ENCODE measurements around the gene FBRS. TPM values are rescaled to one million over a fixed set of nuclear protein-coding genes. Genes with fewer than 3 reads are reported as not detected.

The FBRS gene
- total RNA-seq, 6 donors from 2014 or later = 38.0 to 150 (median 70.4) TPM

- 90% methylated on average over 10 of the region's 10 CpGs for WGBS, 2 donors
- no peaks in the 10 kb centered on the region for H3K27me3 ChIP-seq
- no peak for TF ChIP-seq CTCF (IDR thresholded peaks at IDR 0.05)
- TF ChIP-seq EP300 (IDR thresholded peaks at IDR 0.05) = no peak
- TF ChIP-seq POLR2A (IDR thresholded peaks at IDR 0.05) = no peak
- TF ChIP-seq POLR2AphosphoS5 (IDR thresholded peaks at IDR 0.05) = no peak
- H3K4me3 ChIP-seq = no peak overlapping the region
- H3K27ac ChIP-seq = no peak overlapping the region
- no peaks in the 10 kb centered on the region for H3K9me3 ChIP-seq
- DNase-seq = no peak
- ATAC-seq (ENCODE audit: low FRiP score in 2 of 2) = no peak
- no peaks in the 10 kb centered on the region for H3K4me1 ChIP-seq
- peaks cover 0 to 11% (median 7%) of the 10 kb centered on the region in 4 donors for H3K36me3 ChIP-seq
Observed at GRCh38 chr16:30675143-30675542, 16.9 kb downstream of the FBRS start.

GRCh38 chr16:30677931-30678585 lies 19.8 kb downstream of the FBRS start:
- 80 to 82% methylated on average over 11 of the region's 11 CpGs for WGBS, 2 donors
- TF ChIP-seq POLR2A (IDR thresholded peaks at IDR 0.05) (no peak), POLR2AphosphoS5 (IDR thresholded peaks at IDR 0.05) (no peak), CTCF (IDR thresholded peaks at IDR 0.05) (no peak), EP300 (IDR thresholded peaks at IDR 0.05) (no peak)
- no peak for DNase-seq

GRCh38 chr16:30678586-30678970 lies 20.3 kb downstream of the FBRS start:
- H3K36me3 ChIP-seq = no peaks in the 10 kb centered on the region
- DNase-seq (no peak), ATAC-seq (ENCODE audit: low FRiP score in 2 of 2) (no peak)
- WGBS, 2 donors = 79 to 80% methylated on average over 3 of the region's 3 CpGs
- TF ChIP-seq CTCF (IDR thresholded peaks at IDR 0.05) (no peak), POLR2AphosphoS5 (IDR thresholded peaks at IDR 0.05) (no peak), EP300 (IDR thresholded peaks at IDR 0.05) (no peak), POLR2A (IDR thresholded peaks at IDR 0.05) (no peak)
- H3K27me3 ChIP-seq = no peaks in the 10 kb centered on the region
- H3K9me3 ChIP-seq = no peaks in the 10 kb centered on the region
- H3K4me3 ChIP-seq = no peak overlapping the region
- no peak overlapping the region for H3K27ac ChIP-seq
- H3K4me1 ChIP-seq = no peaks in the 10 kb centered on the region

More at GRCh38 chr16:30677931-30678585, 19.8 kb downstream of the FBRS start:
- Histone ChIP-seq H3K4me1 (no peaks in the 10 kb centered on the region), H3K27ac (no peak overlapping the region), H3K27me3 (no peaks in the 10 kb centered on the region), H3K9me3 (no peaks in the 10 kb centered on the region), H3K4me3 (no peak overlapping the region), H3K36me3 (no peaks in the 10 kb centered on the region)
- ATAC-seq (ENCODE audit: low FRiP score in 2 of 2) = no peak

- H3K36me3 ChIP-seq = no peaks in the 10 kb centered on the region
- 94 to 97% methylated on average over 3 of the region's 3 CpGs for WGBS, 2 donors
- no peaks in the 10 kb centered on the region for H3K4me1 ChIP-seq
- no peaks in the 10 kb centered on the region for H3K9me3 ChIP-seq
- no peaks in the 10 kb centered on the region for H3K27me3 ChIP-seq
- DNase-seq (no peak), ATAC-seq (ENCODE audit: low FRiP score in 2 of 2) (no peak)
- TF ChIP-seq EP300 (IDR thresholded peaks at IDR 0.05) (no peak), POLR2AphosphoS5 (IDR thresholded peaks at IDR 0.05) (no peak), CTCF (IDR thresholded peaks at IDR 0.05) (no peak), POLR2A (IDR thresholded peaks at IDR 0.05) (no peak)
- no peak overlapping the region for H3K4me3 ChIP-seq
- H3K27ac ChIP-seq = no peak overlapping the region
Observed at GRCh38 chr16:30680326-30680725, 22.1 kb downstream of the FBRS start.

- TF ChIP-seq POLR2AphosphoS5 (IDR thresholded peaks at IDR 0.05) = no peak
- TF ChIP-seq EP300 (IDR thresholded peaks at IDR 0.05) = no peak
- TF ChIP-seq POLR2A (IDR thresholded peaks at IDR 0.05) = no peak
- no peak for TF ChIP-seq CTCF (IDR thresholded peaks at IDR 0.05)
Observed at GRCh38 chr16:30688701-30689100, 30.5 kb downstream of the FBRS start.

More at GRCh38 chr16:30688701-30689100, 30.5 kb downstream of the FBRS start:
- ATAC-seq (ENCODE audit: low FRiP score in 2 of 2) (no peak), DNase-seq (no peak)
- Histone ChIP-seq H3K9me3 (no peaks in the 10 kb centered on the region), H3K27ac (no peak overlapping the region), H3K4me1 (peaks cover 0 to 7% (median 1%) of the 10 kb centered on the region in 4 donors), H3K27me3 (no peaks in the 10 kb centered on the region), H3K4me3 (no peak overlapping the region), H3K36me3 (no peaks in the 10 kb centered on the region)
- WGBS, 2 donors = 59 to 62% methylated on average over 4 of the region's 4 CpGs
